Prostate gland (tissue), 2 donors: ENCODE measurements around the gene SLC25A23.

Experiments used
- POLR2A ChIP-seq: fragments of 450-650 bp; IDR thresholded peaks from one replicate; pipeline ENCODE4 v1.6.1; 2016; ENCODE audit warnings: antibody characterized with exemption, mild to moderate bottlenecking
- TF ChIP-seq, protein P1 (sequence below), 4 experiments: fragments of 200-600 bp in 2 of 4; fragments of 450-650 bp in 2 of 4; sonication (generic) in 2 of 4; IDR thresholded peaks; 1 replicate in 3 of 4; 2 replicates in 1 of 4; pipeline ENCODE4 v1.5.1; 2016 to 2019; ENCODE audit warnings: antibody characterized with exemption in 4 of 4, mild to moderate bottlenecking in 2 of 4, moderate library complexity in 2 of 4

DNA sequence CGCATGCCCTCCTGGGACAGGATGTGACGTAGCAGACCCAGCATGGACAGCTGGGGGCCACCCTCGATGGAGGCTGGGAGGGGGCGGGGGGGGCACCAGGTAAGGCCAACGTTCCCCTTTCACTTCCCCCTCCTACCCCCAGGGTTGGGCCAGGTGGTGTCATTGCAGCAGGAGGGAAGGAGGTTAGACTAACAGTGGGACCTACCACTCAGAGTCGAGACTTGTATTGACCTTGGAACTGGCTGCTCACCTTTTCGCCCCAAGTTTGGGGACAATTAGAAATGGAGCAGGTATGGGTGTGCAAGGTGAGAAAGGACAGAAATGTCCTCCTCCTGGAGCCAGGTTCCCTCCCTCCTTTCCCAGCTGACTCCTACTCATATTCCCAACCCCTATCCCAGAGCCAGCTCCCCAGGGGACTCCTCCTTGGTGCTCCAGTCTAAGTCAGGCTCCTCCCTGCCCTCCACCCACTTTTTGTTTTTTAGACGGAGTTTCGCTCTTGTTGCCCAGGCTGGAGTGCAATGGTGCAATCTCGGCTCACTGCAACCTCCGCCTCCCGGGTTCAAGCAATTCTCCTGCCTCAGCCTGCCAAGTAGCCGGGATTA, 17.4 kb downstream of the SLC25A23 start:
- TF ChIP-seq, protein P1, sequence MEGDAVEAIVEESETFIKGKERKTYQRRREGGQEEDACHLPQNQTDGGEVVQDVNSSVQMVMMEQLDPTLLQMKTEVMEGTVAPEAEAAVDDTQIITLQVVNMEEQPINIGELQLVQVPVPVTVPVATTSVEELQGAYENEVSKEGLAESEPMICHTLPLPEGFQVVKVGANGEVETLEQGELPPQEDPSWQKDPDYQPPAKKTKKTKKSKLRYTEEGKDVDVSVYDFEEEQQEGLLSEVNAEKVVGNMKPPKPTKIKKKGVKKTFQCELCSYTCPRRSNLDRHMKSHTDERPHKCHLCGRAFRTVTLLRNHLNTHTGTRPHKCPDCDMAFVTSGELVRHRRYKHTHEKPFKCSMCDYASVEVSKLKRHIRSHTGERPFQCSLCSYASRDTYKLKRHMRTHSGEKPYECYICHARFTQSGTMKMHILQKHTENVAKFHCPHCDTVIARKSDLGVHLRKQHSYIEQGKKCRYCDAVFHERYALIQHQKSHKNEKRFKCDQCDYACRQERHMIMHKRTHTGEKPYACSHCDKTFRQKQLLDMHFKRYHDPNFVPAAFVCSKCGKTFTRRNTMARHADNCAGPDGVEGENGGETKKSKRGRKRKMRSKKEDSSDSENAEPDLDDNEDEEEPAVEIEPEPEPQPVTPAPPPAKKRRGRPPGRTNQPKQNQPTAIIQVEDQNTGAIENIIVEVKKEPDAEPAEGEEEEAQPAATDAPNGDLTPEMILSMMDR (IDR thresholded peaks at IDR 0.05), result no peak
- TF ChIP-seq POLR2A, result no peak
